Peyer's patch (tissue), 4 donors: ENCODE measurements around the gene WNT3A. TPM values are rescaled to one million over a fixed set of nuclear protein-coding genes. Genes with fewer than 3 reads are reported as not detected.

Experiments
- DNase-seq, 3 donors: peaks; one replicate each; pipeline ENCODE4 v3.0.0-alpha.2; 2017 to 2019
- H3K27ac ChIP-seq, 4 donors: fragments of 200-600 bp; sonication (generic); one replicate each; pipeline ENCODE4 v1.5.1; 2016 to 2019
- H3K27me3 ChIP-seq, 2 donors: fragments of 200-600 bp; sonication (generic); one replicate each; pipeline ENCODE4 v1.5.1; 2019
- H3K36me3 ChIP-seq, 3 donors: fragments of 200-600 bp; sonication (generic); one replicate each; pipeline ENCODE4 v1.5.1; 2016 to 2019
- H3K4me1 ChIP-seq, 4 donors: fragments of 200-600 bp; sonication (generic); one replicate each; pipeline ENCODE4 v1.5.1; 2016 to 2019
- H3K4me3 ChIP-seq, 4 donors: fragments of 200-600 bp; sonication (generic); 1 replicate in 3 of 4; 2 replicates in 1 of 4; pipeline ENCODE4 v1.5.1; 2016 to 2019; ENCODE audit warnings: mild to moderate bottlenecking in 1 of 4
- H3K9me3 ChIP-seq, 4 donors: fragments of 200-600 bp; sonication (generic); one replicate each; pipeline ENCODE4 v1.5.1; 2016 to 2019; ENCODE audit warnings: mild to moderate bottlenecking in 1 of 4
- CTCF ChIP-seq, 6 experiments: fragments of 450-650 bp in 4 of 6; fragments of 200-600 bp in 2 of 6; sonication (generic) in 1 of 6; IDR thresholded peaks; one replicate each; pipeline ENCODE4 v1.5.1; 2017 to 2019; ENCODE audit warnings: antibody characterized with exemption in 6 of 6, mild to moderate bottlenecking in 3 of 6, moderate library complexity in 1 of 6
- POLR2A ChIP-seq, 2 donors: fragments of 450-650 bp; IDR thresholded peaks; one replicate each; pipeline ENCODE4 v1.5.1; 2017; ENCODE audit warnings: antibody characterized with exemption in 2 of 2, mild to moderate bottlenecking in 2 of 2, moderate library complexity in 2 of 2
- total RNA-seq, 4 donors: library from RNA; depleted of rRNA; stranded (reverse); fragments of >200 nt; gene quantifications; one replicate each; pipeline ENCODE4 v1.1.0, GENCODE V29; 2016

The WNT3A gene
- total RNA-seq, 4 donors from 2014 or later = not detected

GRCh38 chr1:228044961-228045360 is 38.2 kb downstream of the WNT3A start:
- TF ChIP-seq CTCF (IDR thresholded peaks at IDR 0.05) (no peak), POLR2A (IDR thresholded peaks at IDR 0.05) (no peak)
- Histone ChIP-seq H3K27me3 (no peaks in the 10 kb centered on the region), H3K9me3 (no peaks in the 10 kb centered on the region), H3K4me3 (no peak overlapping the region), H3K27ac (no peak overlapping the region), H3K4me1 (no peaks in the 10 kb centered on the region), H3K36me3 (no peaks in the 10 kb centered on the region)
- peak in 2 of 3 donors; percentile 34 to 35 for DNase-seq

- TF ChIP-seq POLR2A (IDR thresholded peaks at IDR 0.05) (no peak), CTCF (IDR thresholded peaks at IDR 0.05) (no peak)
- DNase-seq = peak; percentile 3 to 25 (median 20)
- no peaks in the 10 kb centered on the region for H3K27me3 ChIP-seq
- H3K4me3 ChIP-seq = no peak overlapping the region
- no peak overlapping the region for H3K27ac ChIP-seq
- H3K36me3 ChIP-seq = no peaks in the 10 kb centered on the region
- H3K4me1 ChIP-seq = no peaks in the 10 kb centered on the region
- H3K9me3 ChIP-seq = no peaks in the 10 kb centered on the region
Observed at GRCh38 chr1:228045405-228045804, 38.6 kb downstream of the WNT3A start.

GRCh38 chr1:228045871-228046270 is 39.1 kb downstream of the WNT3A start:
- H3K27ac ChIP-seq = no peak overlapping the region
- H3K4me3 ChIP-seq = no peak overlapping the region
- no peaks in the 10 kb centered on the region for H3K4me1 ChIP-seq
- H3K36me3 ChIP-seq = no peaks in the 10 kb centered on the region
- TF ChIP-seq POLR2A (IDR thresholded peaks at IDR 0.05) (no peak), CTCF (IDR thresholded peaks at IDR 0.05) (no peak)
- H3K9me3 ChIP-seq = no peaks in the 10 kb centered on the region
- DNase-seq = peak in 2 of 3 donors; percentile 1 to 16
- no peaks in the 10 kb centered on the region for H3K27me3 ChIP-seq

- Histone ChIP-seq H3K4me3 (no peak overlapping the region), H3K27ac (no peak overlapping the region), H3K4me1 (no peaks in the 10 kb centered on the region), H3K36me3 (no peaks in the 10 kb centered on the region), H3K27me3 (no peaks in the 10 kb centered on the region), H3K9me3 (no peaks in the 10 kb centered on the region)
- TF ChIP-seq CTCF (IDR thresholded peaks at IDR 0.05) (no peak), POLR2A (IDR thresholded peaks at IDR 0.05) (no peak)
- peak in 1 of 3 donors; percentile 14 for DNase-seq
Observed at GRCh38 chr1:228046421-228047182, 39.8 kb downstream of the WNT3A start.

GRCh38 chr1:228047183-228047466 is 40.3 kb downstream of the WNT3A start:
- TF ChIP-seq CTCF (IDR thresholded peaks at IDR 0.05) (no peak), POLR2A (IDR thresholded peaks at IDR 0.05) (no peak)
- H3K27me3 ChIP-seq = no peaks in the 10 kb centered on the region
- no peaks in the 10 kb centered on the region for H3K9me3 ChIP-seq
- H3K4me1 ChIP-seq = no peaks in the 10 kb centered on the region
- H3K27ac ChIP-seq = no peak overlapping the region
- DNase-seq = no peak
- H3K4me3 ChIP-seq = no peak overlapping the region
- H3K36me3 ChIP-seq = no peaks in the 10 kb centered on the region
